GM12878 (cell line): ENCODE results near the gene DNAJC15. TPM values are rescaled to one million over a fixed set of nuclear protein-coding genes. Genes with fewer than 3 reads are reported as not detected.

Experiments
- BMI1 ChIP-seq: fragments of 450-650 bp; IDR thresholded peaks from 2 replicates; pipeline ENCODE4 v1.6.1; 2016; ENCODE audit warnings: mild to moderate bottlenecking, moderate library complexity, borderline replicate concordance
- CBFB ChIP-seq: IDR thresholded peaks from 2 replicates; pipeline ENCODE4 v1.6.1; 2016; ENCODE audit warnings: antibody characterized with exemption, low read depth
- CREB1 ChIP-seq: IDR thresholded peaks from 2 replicates; pipeline ENCODE4 v1.6.1; 2012; ENCODE audit warnings: low read depth, mild to moderate bottlenecking, inconsistent platforms
- EP300 ChIP-seq, 2 experiments: fragments of 150-350 bp in 1 of 2; IDR thresholded peaks; 2 replicates each; pipeline ENCODE4 v1.6.1; 2011 to 2012; ENCODE audit warnings: low read depth in 2 of 2, low read length in 2 of 2, borderline replicate concordance in 1 of 2, improper control_type of control experiment in 1 of 2, inconsistent platforms in 1 of 2; ENCODE audit not compliant: control insufficient read depth in 1 of 2
- ETV6 ChIP-seq, 2 experiments: fragments of 450-650 bp in 1 of 2; IDR thresholded peaks in 1 of 2; conservative IDR thresholded peaks in 1 of 2; 2 replicates each; pipeline ENCODE4 v1.6.1; 2014; ENCODE audit warnings: antibody characterized with exemption in 1 of 2, borderline replicate concordance in 1 of 2, low read depth in 1 of 2, mild to moderate bottlenecking in 1 of 2, moderate library complexity in 1 of 2
- JUNB ChIP-seq: IDR thresholded peaks from 2 replicates; pipeline ENCODE4 v1.6.1; 2016; ENCODE audit warnings: antibody characterized with exemption, mild to moderate bottlenecking
- JUND ChIP-seq: IDR thresholded peaks from 2 replicates; pipeline ENCODE4 v1.6.1; 2012; ENCODE audit warnings: low read depth, mild to moderate bottlenecking, low read length, improper control_type of control experiment, moderate library complexity
- MTA2 ChIP-seq: fragments of 450-650 bp; IDR thresholded peaks from 2 replicates; pipeline ENCODE4 v1.6.1; 2016; ENCODE audit warnings: low read depth, mild to moderate bottlenecking, moderate library complexity
- NFIC ChIP-seq: IDR thresholded peaks from 2 replicates; pipeline ENCODE4 v1.6.1; 2012; ENCODE audit warnings: low read depth, mild to moderate bottlenecking, inconsistent platforms, low read length, moderate library complexity
- PAX8 ChIP-seq: fragments of 450-650 bp; IDR thresholded peaks from 2 replicates; pipeline ENCODE4 v1.6.1; 2017; ENCODE audit warnings: mild to moderate bottlenecking, moderate library complexity
- PML ChIP-seq: IDR thresholded peaks from 2 replicates; pipeline ENCODE4 v1.6.1; 2012; ENCODE audit warnings: low read length, inconsistent platforms
- POU2F2 ChIP-seq: IDR thresholded peaks from 3 replicates; pipeline ENCODE4 v1.6.1; 2011; ENCODE audit warnings: low read depth, mild to moderate bottlenecking, low read length, borderline replicate concordance
- RCOR1 ChIP-seq: conservative IDR thresholded peaks from 2 replicates; pipeline ENCODE4 v1.6.1; 2012; ENCODE audit warnings: low read depth, low read length, improper control_type of control experiment
- SREBF2 ChIP-seq: IDR thresholded peaks from 2 replicates; pipeline ENCODE4 v1.6.1; 2012; ENCODE audit warnings: mild to moderate bottlenecking, low read length
- STAT3 ChIP-seq: IDR thresholded peaks from 2 replicates; pipeline ENCODE4 v1.6.1; 2011; ENCODE audit warnings: low read depth, low read length, improper control_type of control experiment
- ZSCAN29 ChIP-seq: fragments of 450-650 bp; IDR thresholded peaks from 2 replicates; pipeline ENCODE4 v1.6.1; 2017; ENCODE audit warnings: mild to moderate bottlenecking, moderate library complexity
- polyA plus RNA-seq, 11 experiments: library from polyadenylated mRNA; depleted of rRNA in 4 of 11; unstranded in 6 of 11; stranded (reverse) in 5 of 11; fragments of >200 nt; fragmentation: Nextera tagmentation in 4 of 11; fragmentation: Illumina TruSeq in 1 of 11; extraction: Ambion mirVana in 4 of 11; extraction: Trizol in 1 of 11; gene quantifications; 1 replicate in 1 of 11; 2 replicates in 10 of 11; pipeline versions ENCODE4 v1.2.1 to v1.2.3, GENCODE V29; 2011 to 2016; ENCODE audit warnings: inconsistent platforms in 2 of 11, missing spikeins in 2 of 11, low read depth in 1 of 11
- total RNA-seq, 4 experiments: library from RNA; depleted of rRNA in 3 of 4; stranded (reverse); fragments of >200 nt in 3 of 4; fragmentation: Illumina TruSeq in 1 of 4; extraction: Trizol in 1 of 4; gene quantifications; 2 replicates each; pipeline versions ENCODE4 v1.2.1 to v1.2.3, GENCODE V29; 2013 to 2021
- TF ChIP-seq, protein P1 (sequence below): fragments of 450-650 bp; IDR thresholded peaks from 2 replicates; pipeline ENCODE4 v1.6.1; 2016; ENCODE audit warnings: mild to moderate bottlenecking
- TF ChIP-seq, protein P2 (sequence below): IDR thresholded peaks from 2 replicates; pipeline ENCODE4 v1.6.1; 2012; ENCODE audit warnings: mild to moderate bottlenecking, low read depth, low read length
- TF ChIP-seq, protein P3 (sequence below): fragments of 450-650 bp; formaldehyde crosslinking; IDR thresholded peaks from 2 replicates; pipeline ENCODE4 v1.5.0; 2022; ENCODE audit warnings: mild to moderate bottlenecking, missing genetic modification characterization
- TF ChIP-seq, protein P4 (sequence below): fragments of 450-650 bp; IDR thresholded peaks from 2 replicates; pipeline ENCODE4 v1.6.1; 2014; ENCODE audit warnings: mild to moderate bottlenecking
- TF ChIP-seq, protein P5 (sequence below): fragments of 150-350 bp; IDR thresholded peaks from 2 replicates; pipeline ENCODE4 v1.6.1; 2014; ENCODE audit warnings: mild to moderate bottlenecking, low read depth, low read length

Gene DNAJC15
- total and polyA plus RNA-seq, 10 of the 15 experiments (the other 5 are each of a cell fraction or from before 2014, with no cell fraction given), result 13.1 to 104 (median 54.4) TPM

DNA sequence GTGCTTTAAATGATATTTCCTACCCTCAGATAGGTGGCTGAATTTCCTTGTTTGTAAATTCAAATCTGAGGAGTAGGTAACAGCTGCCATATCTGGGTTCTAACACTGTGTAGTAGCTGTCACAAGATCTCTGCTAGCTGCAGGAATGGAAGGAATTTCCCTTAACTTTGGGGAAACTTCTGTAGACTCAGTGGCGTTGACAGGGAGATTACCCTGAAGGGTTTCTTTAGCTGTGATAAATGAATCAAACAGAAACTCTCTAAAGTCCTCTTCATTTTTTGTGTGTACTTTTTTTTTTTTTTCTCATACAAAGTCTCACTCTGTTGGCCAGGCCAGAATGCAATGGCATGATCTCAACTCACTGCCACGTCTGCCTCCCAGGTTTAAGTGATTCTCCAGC, 26.0 kb upstream of the DNAJC15 start (continued):
- TF ChIP-seq POU2F2 (no peak), SREBF2 (no peak), PAX8 (no peak), RCOR1 (no peak), CREB1 (peak; percentile 10; the same call in 1 of the 2 replicates), ETV6 (conservative IDR thresholded peaks at IDR 0.05 in 1 of 2, IDR thresholded peaks at IDR 0.05 in 1 of 2; ENCODE audit: borderline replicate concordance in 1 of 2, low read depth in 1 of 2) (peak in 1 of 2 experiments; percentile 36; a peak in 1 of 4 replicates), NFIC (peak; percentile 47; the same call in 1 of the 2 replicates), PML (no peak), CBFB (no peak), BMI1 (no peak), JUND (no peak), EP300 (IDR thresholded peaks at IDR 0.05; ENCODE audit: borderline replicate concordance in 1 of 2, control insufficient read depth in 1 of 2, low read depth in 2 of 2, low read length in 2 of 2) (peak; percentile 28 to 54; a peak in 1 of 4 replicates), STAT3 (no peak), ZSCAN29 (no peak), JUNB (peak; percentile 76), MTA2 (no peak)
- TF ChIP-seq, protein P1, sequence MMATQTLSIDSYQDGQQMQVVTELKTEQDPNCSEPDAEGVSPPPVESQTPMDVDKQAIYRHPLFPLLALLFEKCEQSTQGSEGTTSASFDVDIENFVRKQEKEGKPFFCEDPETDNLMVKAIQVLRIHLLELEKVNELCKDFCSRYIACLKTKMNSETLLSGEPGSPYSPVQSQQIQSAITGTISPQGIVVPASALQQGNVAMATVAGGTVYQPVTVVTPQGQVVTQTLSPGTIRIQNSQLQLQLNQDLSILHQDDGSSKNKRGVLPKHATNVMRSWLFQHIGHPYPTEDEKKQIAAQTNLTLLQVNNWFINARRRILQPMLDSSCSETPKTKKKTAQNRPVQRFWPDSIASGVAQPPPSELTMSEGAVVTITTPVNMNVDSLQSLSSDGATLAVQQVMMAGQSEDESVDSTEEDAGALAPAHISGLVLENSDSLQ, result peak; percentile 68
- TF ChIP-seq, protein P2, sequence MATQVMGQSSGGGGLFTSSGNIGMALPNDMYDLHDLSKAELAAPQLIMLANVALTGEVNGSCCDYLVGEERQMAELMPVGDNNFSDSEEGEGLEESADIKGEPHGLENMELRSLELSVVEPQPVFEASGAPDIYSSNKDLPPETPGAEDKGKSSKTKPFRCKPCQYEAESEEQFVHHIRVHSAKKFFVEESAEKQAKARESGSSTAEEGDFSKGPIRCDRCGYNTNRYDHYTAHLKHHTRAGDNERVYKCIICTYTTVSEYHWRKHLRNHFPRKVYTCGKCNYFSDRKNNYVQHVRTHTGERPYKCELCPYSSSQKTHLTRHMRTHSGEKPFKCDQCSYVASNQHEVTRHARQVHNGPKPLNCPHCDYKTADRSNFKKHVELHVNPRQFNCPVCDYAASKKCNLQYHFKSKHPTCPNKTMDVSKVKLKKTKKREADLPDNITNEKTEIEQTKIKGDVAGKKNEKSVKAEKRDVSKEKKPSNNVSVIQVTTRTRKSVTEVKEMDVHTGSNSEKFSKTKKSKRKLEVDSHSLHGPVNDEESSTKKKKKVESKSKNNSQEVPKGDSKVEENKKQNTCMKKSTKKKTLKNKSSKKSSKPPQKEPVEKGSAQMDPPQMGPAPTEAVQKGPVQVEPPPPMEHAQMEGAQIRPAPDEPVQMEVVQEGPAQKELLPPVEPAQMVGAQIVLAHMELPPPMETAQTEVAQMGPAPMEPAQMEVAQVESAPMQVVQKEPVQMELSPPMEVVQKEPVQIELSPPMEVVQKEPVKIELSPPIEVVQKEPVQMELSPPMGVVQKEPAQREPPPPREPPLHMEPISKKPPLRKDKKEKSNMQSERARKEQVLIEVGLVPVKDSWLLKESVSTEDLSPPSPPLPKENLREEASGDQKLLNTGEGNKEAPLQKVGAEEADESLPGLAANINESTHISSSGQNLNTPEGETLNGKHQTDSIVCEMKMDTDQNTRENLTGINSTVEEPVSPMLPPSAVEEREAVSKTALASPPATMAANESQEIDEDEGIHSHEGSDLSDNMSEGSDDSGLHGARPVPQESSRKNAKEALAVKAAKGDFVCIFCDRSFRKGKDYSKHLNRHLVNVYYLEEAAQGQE, result no peak
- TF ChIP-seq, protein P3, sequence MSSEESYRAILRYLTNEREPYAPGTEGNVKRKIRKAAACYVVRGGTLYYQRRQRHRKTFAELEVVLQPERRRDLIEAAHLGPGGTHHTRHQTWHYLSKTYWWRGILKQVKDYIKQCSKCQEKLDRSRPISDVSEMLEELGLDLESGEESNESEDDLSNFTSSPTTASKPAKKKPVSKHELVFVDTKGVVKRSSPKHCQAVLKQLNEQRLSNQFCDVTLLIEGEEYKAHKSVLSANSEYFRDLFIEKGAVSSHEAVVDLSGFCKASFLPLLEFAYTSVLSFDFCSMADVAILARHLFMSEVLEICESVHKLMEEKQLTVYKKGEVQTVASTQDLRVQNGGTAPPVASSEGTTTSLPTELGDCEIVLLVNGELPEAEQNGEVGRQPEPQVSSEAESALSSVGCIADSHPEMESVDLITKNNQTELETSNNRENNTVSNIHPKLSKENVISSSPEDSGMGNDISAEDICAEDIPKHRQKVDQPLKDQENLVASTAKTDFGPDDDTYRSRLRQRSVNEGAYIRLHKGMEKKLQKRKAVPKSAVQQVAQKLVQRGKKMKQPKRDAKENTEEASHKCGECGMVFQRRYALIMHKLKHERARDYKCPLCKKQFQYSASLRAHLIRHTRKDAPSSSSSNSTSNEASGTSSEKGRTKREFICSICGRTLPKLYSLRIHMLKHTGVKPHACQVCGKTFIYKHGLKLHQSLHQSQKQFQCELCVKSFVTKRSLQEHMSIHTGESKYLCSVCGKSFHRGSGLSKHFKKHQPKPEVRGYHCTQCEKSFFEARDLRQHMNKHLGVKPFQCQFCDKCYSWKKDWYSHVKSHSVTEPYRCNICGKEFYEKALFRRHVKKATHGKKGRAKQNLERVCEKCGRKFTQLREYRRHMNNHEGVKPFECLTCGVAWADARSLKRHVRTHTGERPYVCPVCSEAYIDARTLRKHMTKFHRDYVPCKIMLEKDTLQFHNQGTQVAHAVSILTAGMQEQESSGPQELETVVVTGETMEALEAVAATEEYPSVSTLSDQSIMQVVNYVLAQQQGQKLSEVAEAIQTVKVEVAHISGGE (CRISPR knock-in tag), result no peak
- TF ChIP-seq, protein P4, sequence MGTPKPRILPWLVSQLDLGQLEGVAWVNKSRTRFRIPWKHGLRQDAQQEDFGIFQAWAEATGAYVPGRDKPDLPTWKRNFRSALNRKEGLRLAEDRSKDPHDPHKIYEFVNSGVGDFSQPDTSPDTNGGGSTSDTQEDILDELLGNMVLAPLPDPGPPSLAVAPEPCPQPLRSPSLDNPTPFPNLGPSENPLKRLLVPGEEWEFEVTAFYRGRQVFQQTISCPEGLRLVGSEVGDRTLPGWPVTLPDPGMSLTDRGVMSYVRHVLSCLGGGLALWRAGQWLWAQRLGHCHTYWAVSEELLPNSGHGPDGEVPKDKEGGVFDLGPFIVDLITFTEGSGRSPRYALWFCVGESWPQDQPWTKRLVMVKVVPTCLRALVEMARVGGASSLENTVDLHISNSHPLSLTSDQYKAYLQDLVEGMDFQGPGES, result no peak
- TF ChIP-seq, protein P5, sequence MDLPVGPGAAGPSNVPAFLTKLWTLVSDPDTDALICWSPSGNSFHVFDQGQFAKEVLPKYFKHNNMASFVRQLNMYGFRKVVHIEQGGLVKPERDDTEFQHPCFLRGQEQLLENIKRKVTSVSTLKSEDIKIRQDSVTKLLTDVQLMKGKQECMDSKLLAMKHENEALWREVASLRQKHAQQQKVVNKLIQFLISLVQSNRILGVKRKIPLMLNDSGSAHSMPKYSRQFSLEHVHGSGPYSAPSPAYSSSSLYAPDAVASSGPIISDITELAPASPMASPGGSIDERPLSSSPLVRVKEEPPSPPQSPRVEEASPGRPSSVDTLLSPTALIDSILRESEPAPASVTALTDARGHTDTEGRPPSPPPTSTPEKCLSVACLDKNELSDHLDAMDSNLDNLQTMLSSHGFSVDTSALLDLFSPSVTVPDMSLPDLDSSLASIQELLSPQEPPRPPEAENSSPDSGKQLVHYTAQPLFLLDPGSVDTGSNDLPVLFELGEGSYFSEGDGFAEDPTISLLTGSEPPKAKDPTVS, result no peak
